Activated CD4-positive, CD25-positive, alpha-beta regulatory T cell treated with anti-CD3 and anti-CD28 coated beads, Interleukin-2, amount 50 U/mL, for 72 hours (primary cell): ENCODE data around the gene BTBD9.

ENCODE experiments used
- DNase-seq: peaks from one replicate; pipeline ENCODE4 v3.0.0; 2021

The BTBD9 gene

GRCh38 chr6:38155144-38155543 lies 484.6 kb downstream of the BTBD9 start:
- DNase-seq, result peak; percentile 12

GRCh38 chr6:38154731-38155130 lies 485.0 kb downstream of the BTBD9 start:
- peak; percentile 21 for DNase-seq

GRCh38 chr6:38153798-38154345 lies 485.9 kb downstream of the BTBD9 start:
- DNase-seq, result peak; percentile 25

- DNase-seq, result peak; percentile 9
Measured at GRCh38 chr6:38153076-38153797, 486.5 kb downstream of the BTBD9 start.

GRCh38 chr6:38152620-38153019 lies 487.1 kb downstream of the BTBD9 start:
- DNase-seq, result no peak

GRCh38 chr6:38151580-38152500 lies 487.9 kb downstream of the BTBD9 start:
- no peak for DNase-seq

GRCh38 chr6:38150681-38151296 lies 488.9 kb downstream of the BTBD9 start:
- no peak for DNase-seq

- no peak for DNase-seq
Measured at GRCh38 chr6:38150021-38150420, 489.7 kb downstream of the BTBD9 start.

- no peak for DNase-seq
Measured at GRCh38 chr6:38149531-38149930, 490.2 kb downstream of the BTBD9 start.

GRCh38 chr6:38148606-38149005 lies 491.1 kb downstream of the BTBD9 start:
- DNase-seq, result no peak

- DNase-seq, result no peak
Measured at GRCh38 chr6:38146734-38147027, 493.0 kb downstream of the BTBD9 start.

GRCh38 chr6:38146021-38146733 lies 493.6 kb downstream of the BTBD9 start:
- no peak for DNase-seq

- no peak for DNase-seq
Measured at GRCh38 chr6:38144365-38144945, 495.3 kb downstream of the BTBD9 start.

- DNase-seq, result no peak
Measured at GRCh38 chr6:38143191-38144150, 496.3 kb downstream of the BTBD9 start.

GRCh38 chr6:38142178-38142902 lies 497.4 kb downstream of the BTBD9 start:
- no peak for DNase-seq

GRCh38 chr6:38141716-38142115 lies 498.0 kb downstream of the BTBD9 start:
- DNase-seq, result no peak

- DNase-seq, result no peak
Measured at GRCh38 chr6:38141085-38141484, 498.6 kb downstream of the BTBD9 start.

- DNase-seq, result no peak
Measured at GRCh38 chr6:38138374-38138773, 501.4 kb downstream of the BTBD9 start.

GRCh38 chr6:38137608-38138265 lies 502.0 kb downstream of the BTBD9 start:
- no peak for DNase-seq

GRCh38 chr6:38136547-38136946 lies 503.2 kb downstream of the BTBD9 start:
- no peak for DNase-seq
